GM21367 (cell line): ENCODE data around the gene CANT1.
"Not testable (repeated sequence)": the region's sequence is repeated elsewhere in the genome, so short reads cannot be mapped to it uniquely, and the experiment has no call there.

Experiments used
- ATAC-seq: cut with Tn5 transposase; IDR thresholded peaks from one replicate; pipeline ENCODE4 v1.9.1; 2021; ENCODE audit not compliant: unreplicated experiment

CANT1 gene

GRCh38 chr17:78962984-78963348 is 46.6 kb downstream of the CANT1 start:
- not testable (repeated sequence) for ATAC-seq

GRCh38 chr17:78962345-78962983 is 47.1 kb downstream of the CANT1 start:
- ATAC-seq = no peak

- no peak for ATAC-seq
These were observed 48.0 kb downstream of the CANT1 start for GRCh38 chr17:78961571-78961970.

- no peak for ATAC-seq
These were observed 48.6 kb downstream of the CANT1 start for GRCh38 chr17:78960928-78961327.

- no peak for ATAC-seq
These were observed 49.8 kb downstream of the CANT1 start for GRCh38 chr17:78959803-78960202.

- ATAC-seq = no peak
These were observed 50.9 kb downstream of the CANT1 start for GRCh38 chr17:78958641-78959127.

- ATAC-seq = no peak
These were observed 52.4 kb downstream of the CANT1 start for GRCh38 chr17:78957128-78957527.

- no peak for ATAC-seq
These were observed 53.3 kb downstream of the CANT1 start for GRCh38 chr17:78956254-78956653.

GRCh38 chr17:78954684-78955083 is 54.9 kb downstream of the CANT1 start:
- ATAC-seq = no peak

GRCh38 chr17:78953356-78954350 is 55.9 kb downstream of the CANT1 start:
- no peak for ATAC-seq

GRCh38 chr17:78952706-78953105 is 56.9 kb downstream of the CANT1 start:
- ATAC-seq = no peak

GRCh38 chr17:78951967-78952551 is 57.5 kb downstream of the CANT1 start:
- no peak for ATAC-seq

GRCh38 chr17:78950870-78951269 is 58.7 kb downstream of the CANT1 start:
- ATAC-seq = no peak

- no peak for ATAC-seq
These were observed 62.1 kb downstream of the CANT1 start for GRCh38 chr17:78947235-78948149.

- ATAC-seq = no peak
These were observed 62.9 kb downstream of the CANT1 start for GRCh38 chr17:78946631-78947030.

GRCh38 chr17:78946131-78946530 is 63.4 kb downstream of the CANT1 start:
- ATAC-seq = no peak

GRCh38 chr17:78945455-78945854 is 64.1 kb downstream of the CANT1 start:
- not testable (repeated sequence) for ATAC-seq

GRCh38 chr17:78944956-78945355 is 64.6 kb downstream of the CANT1 start:
- no peak for ATAC-seq

GRCh38 chr17:78944026-78944425 is 65.5 kb downstream of the CANT1 start:
- ATAC-seq = no peak
